HEK293 (cell line): ENCODE data around the gene HBEGF.
A peak's percentile ranks its signal among the peaks of the same experiment; 100 is the strongest.

Source experiments
- GLI4 ChIP-seq: fragments of 450-650 bp; formaldehyde crosslinking; IDR thresholded peaks from 2 replicates; pipeline ENCODE4 v1.5.1; 2016; ENCODE audit warnings: missing biosample characterization, missing genetic modification characterization
- HOXA7 ChIP-seq: sonication (generic); formaldehyde crosslinking; IDR thresholded peaks from 2 replicates; pipeline ENCODE4 v1.8.1; 2022; ENCODE audit warnings: missing genetic modification reagents, borderline replicate concordance
- KLF10 ChIP-seq: fragments of 450-650 bp; IDR thresholded peaks from 2 replicates; pipeline ENCODE4 v1.5.1; 2018; ENCODE audit warnings: missing biosample characterization, mild to moderate bottlenecking, missing genetic modification characterization
- PBX3 ChIP-seq: sonication (generic); formaldehyde crosslinking; IDR thresholded peaks from 2 replicates; pipeline ENCODE4 v1.8.1; 2022; ENCODE audit warnings: mild to moderate bottlenecking, moderate library complexity, missing genetic modification reagents
- PRDM10 ChIP-seq: fragments of 450-650 bp; formaldehyde crosslinking; IDR thresholded peaks from 2 replicates; pipeline ENCODE4 v1.5.1; 2016; ENCODE audit warnings: missing biosample characterization, missing genetic modification characterization
- PRDM2 ChIP-seq: fragments of 450-650 bp; formaldehyde crosslinking; IDR thresholded peaks from 2 replicates; pipeline ENCODE4 v1.5.1; 2016; ENCODE audit warnings: missing biosample characterization, missing genetic modification characterization, borderline replicate concordance
- SETDB1 ChIP-seq: IDR thresholded peaks from one replicate; pipeline ENCODE4 v1.6.1; 2017; ENCODE audit warnings: mild to moderate bottlenecking, low read length, moderate library complexity, mixed read lengths; ENCODE audit not compliant: insufficient read length
- TSHZ1 ChIP-seq: fragments of 450-650 bp; formaldehyde crosslinking; IDR thresholded peaks from 2 replicates; pipeline ENCODE4 v1.5.1; 2016; ENCODE audit warnings: missing biosample characterization, missing genetic modification characterization, borderline replicate concordance
- ZBTB44 ChIP-seq: fragments of 450-650 bp; IDR thresholded peaks from 2 replicates; pipeline ENCODE4 v1.5.1; 2018; ENCODE audit warnings: missing biosample characterization, mild to moderate bottlenecking, missing genetic modification characterization
- ZNF10 ChIP-seq: fragments of 450-650 bp; formaldehyde crosslinking; IDR thresholded peaks from 2 replicates; pipeline ENCODE4 v1.5.1; 2017; ENCODE audit warnings: missing biosample characterization, missing genetic modification characterization
- ZNF121 ChIP-seq: fragments of 450-650 bp; formaldehyde crosslinking; IDR thresholded peaks from 2 replicates; pipeline ENCODE4 v1.5.1; 2016; ENCODE audit warnings: missing biosample characterization, missing genetic modification characterization
- ZNF174 ChIP-seq: fragments of 450-650 bp; formaldehyde crosslinking; IDR thresholded peaks from 2 replicates; pipeline ENCODE4 v1.5.0; 2017; ENCODE audit warnings: missing biosample characterization, mild to moderate bottlenecking, missing genetic modification characterization
- ZNF280C ChIP-seq: fragments of 450-650 bp; formaldehyde crosslinking; IDR thresholded peaks from 2 replicates; pipeline ENCODE4 v1.5.1; 2016; ENCODE audit warnings: missing biosample characterization, missing genetic modification characterization
- ZNF394 ChIP-seq: fragments of 450-650 bp; formaldehyde crosslinking; IDR thresholded peaks from 2 replicates; pipeline ENCODE4 v1.5.1; 2016; ENCODE audit warnings: missing biosample characterization, missing genetic modification characterization, mild to moderate bottlenecking, moderate library complexity, borderline replicate concordance
- ZNF426 ChIP-seq: fragments of 450-650 bp; formaldehyde crosslinking; IDR thresholded peaks from 2 replicates; pipeline ENCODE4 v1.5.1; 2017; ENCODE audit warnings: missing biosample characterization, missing genetic modification characterization, mild to moderate bottlenecking, inconsistent platforms, moderate library complexity
- ZNF585B ChIP-seq: fragments of 450-650 bp; formaldehyde crosslinking; IDR thresholded peaks from 2 replicates; pipeline ENCODE4 v1.5.1; 2016; ENCODE audit warnings: missing biosample characterization, missing genetic modification characterization
- ZNF610 ChIP-seq: fragments of 450-650 bp; formaldehyde crosslinking; IDR thresholded peaks from 2 replicates; pipeline ENCODE4 v1.5.1; 2016; ENCODE audit warnings: missing biosample characterization, missing genetic modification characterization, borderline replicate concordance
- ZNF660 ChIP-seq: fragments of 450-650 bp; IDR thresholded peaks from 2 replicates; pipeline ENCODE4 v1.5.1; 2018; ENCODE audit warnings: missing biosample characterization, mild to moderate bottlenecking, missing genetic modification characterization
- ZNF692 ChIP-seq: fragments of 450-650 bp; formaldehyde crosslinking; IDR thresholded peaks from 2 replicates; pipeline ENCODE4 v1.5.1; 2016; ENCODE audit warnings: missing biosample characterization, missing genetic modification characterization

The HBEGF gene

GRCh38 chr5:140295414-140295813 lies 51.0 kb downstream of the HBEGF start (continued):
- TF ChIP-seq ZNF426 (no peak), PRDM10 (peak; percentile 65), ZNF280C (no peak), PRDM2 (tag by site-specific recombination) (no peak), ZNF660 (tag by site-specific recombination) (peak; percentile 99), ZNF692 (tag by site-specific recombination) (peak; percentile 88), ZNF394 (tag by site-specific recombination) (peak; percentile 63; the same call in 1 of the 2 replicates), HOXA7 (no peak), GLI4 (tag by site-specific recombination) (no peak), ZBTB44 (peak; percentile 96), ZNF10 (tag by site-specific recombination) (peak; percentile 71; the same call in 1 of the 2 replicates), ZNF585B (tag by site-specific recombination) (no peak), PBX3 (CRISPR knock-in tag) (no peak), KLF10 (peak; percentile 94), ZNF174 (no peak), ZNF121 (tag by site-specific recombination) (no peak), SETDB1 (no peak), ZNF610 (tag by site-specific recombination) (peak; percentile 51; the same call in 1 of the 2 replicates), TSHZ1 (tag by site-specific recombination) (peak; percentile 96)
